Prostate gland (tissue), 2 donors: ENCODE results near the gene MYO15B.
A peak's percentile ranks its signal among the peaks of the same experiment; 100 is the strongest.

Experiments used
- CTCF ChIP-seq, 4 experiments: fragments of 200-600 bp in 2 of 4; fragments of 450-650 bp in 2 of 4; sonication (generic) in 2 of 4; IDR thresholded peaks; 1 replicate in 3 of 4; 2 replicates in 1 of 4; pipeline ENCODE4 v1.5.1; 2016 to 2019; ENCODE audit warnings: antibody characterized with exemption in 4 of 4, mild to moderate bottlenecking in 2 of 4, moderate library complexity in 2 of 4
- POLR2A ChIP-seq: fragments of 450-650 bp; IDR thresholded peaks from one replicate; pipeline ENCODE4 v1.6.1; 2016; ENCODE audit warnings: antibody characterized with exemption, mild to moderate bottlenecking
- POLR2AphosphoS5 ChIP-seq: sonication (generic); formaldehyde crosslinking; IDR thresholded peaks from one replicate; pipeline ENCODE4 v1.6.1; 2017; ENCODE audit warnings: antibody characterized with exemption

GRCh38 chr17:75619506-75620431 lies 32.2 kb downstream of the MYO15B start:
- TF ChIP-seq CTCF (IDR thresholded peaks at IDR 0.05) (peak in 1 of 4 experiments; percentile 21), POLR2AphosphoS5 (no peak), POLR2A (no peak)
